Stomach (tissue), 4 donors: ENCODE data around the gene ST6GALNAC3.

ENCODE experiments used
- CTCF ChIP-seq, 7 experiments: fragments of 450-650 bp in 4 of 7; fragments of 200-600 bp in 3 of 7; sonication (generic) in 3 of 7; IDR thresholded peaks; one replicate each; pipeline ENCODE4 v1.5.1; 2016 to 2019; ENCODE audit warnings: antibody characterized with exemption in 7 of 7, control low read depth in 2 of 7, mild to moderate bottlenecking in 1 of 7
- POLR2A ChIP-seq, 4 donors: fragments of 450-650 bp; IDR thresholded peaks; one replicate each; pipeline ENCODE4 v1.6.1; 2016; ENCODE audit warnings: antibody characterized with exemption in 4 of 4, control low read depth in 2 of 4, mild to moderate bottlenecking in 1 of 4, moderate library complexity in 1 of 4

GRCh38 chr1:76164165-76164564, 89.6 kb downstream of the ST6GALNAC3 start:
- TF ChIP-seq POLR2A (IDR thresholded peaks at IDR 0.05) = no peak
- no peak for TF ChIP-seq CTCF (IDR thresholded peaks at IDR 0.05)
